GM10847 (cell line): Measurements from ENCODE around the gene MYL11.

Source experiments
- POLR2A ChIP-seq: IDR thresholded peaks from 2 replicates; pipeline ENCODE4 v1.6.1; 2011; ENCODE audit not compliant: insufficient read length; ENCODE audit errors: extremely low read depth

Gene MYL11

DNA sequence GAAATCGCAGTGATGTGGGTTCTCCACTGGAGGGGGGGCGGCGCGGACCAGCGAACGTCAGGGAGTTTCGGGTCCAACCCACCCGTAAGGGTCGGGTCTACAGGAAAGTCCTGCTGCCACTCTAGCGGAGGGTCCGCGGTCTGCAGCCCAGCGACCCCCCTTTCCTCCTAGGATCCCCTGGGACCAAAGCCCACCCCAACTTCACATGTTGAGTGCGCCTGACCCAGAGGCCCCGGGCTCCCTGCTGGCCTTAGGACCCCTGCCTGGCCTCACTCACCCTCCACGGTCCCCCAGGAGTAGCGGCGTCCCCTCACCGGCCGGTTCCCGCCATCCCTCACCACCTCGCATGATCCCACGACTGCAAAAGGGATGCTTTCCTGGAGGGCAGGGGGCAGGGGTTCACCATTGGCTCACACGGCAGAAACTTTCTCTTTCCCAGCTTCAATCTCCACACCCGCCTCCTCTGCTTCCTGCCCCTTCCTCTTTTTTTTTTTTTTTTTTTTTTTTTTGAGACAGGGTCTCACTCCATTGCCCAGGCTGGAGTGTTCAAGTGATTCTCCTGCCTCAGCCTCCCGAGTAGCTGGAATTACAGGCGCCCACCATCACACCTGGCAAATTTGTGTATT, 4.7 kb downstream of the MYL11 start:
- no peak for TF ChIP-seq POLR2A

DNA sequence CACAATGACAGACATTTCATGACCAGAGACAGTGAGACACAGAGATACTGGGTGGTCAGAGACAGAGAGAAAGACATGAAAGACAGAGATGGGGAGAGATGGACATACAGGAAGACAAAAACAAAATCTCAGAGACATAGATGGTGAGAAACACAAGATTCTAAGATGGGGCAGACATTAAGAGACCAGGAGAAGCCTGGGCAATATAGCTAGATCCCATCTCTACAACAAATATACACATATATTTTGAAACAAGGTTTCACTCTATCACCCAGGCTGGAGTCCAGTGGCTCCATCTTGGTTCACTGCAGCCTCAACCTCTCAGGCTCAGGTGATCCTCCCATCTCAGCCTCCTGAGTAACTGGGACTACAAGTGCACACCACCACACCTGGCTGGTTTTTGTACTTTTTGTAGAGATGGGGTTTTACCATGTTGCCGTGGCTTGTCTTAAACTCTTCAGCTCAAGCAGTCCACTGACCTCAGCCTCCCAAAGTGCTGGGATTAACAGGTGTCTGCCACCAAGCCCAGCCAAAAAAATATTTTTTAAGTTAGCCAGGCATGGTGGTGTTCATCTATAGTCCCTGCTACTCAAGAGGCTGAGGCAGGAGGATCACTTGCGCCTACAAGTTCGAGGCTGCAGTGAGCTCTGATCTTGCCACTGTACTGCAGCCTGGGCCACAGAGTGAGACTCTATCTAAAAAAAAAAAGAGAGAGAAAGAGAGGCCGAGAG, 5.6 kb downstream of the MYL11 start:
- TF ChIP-seq POLR2A = no peak

DNA sequence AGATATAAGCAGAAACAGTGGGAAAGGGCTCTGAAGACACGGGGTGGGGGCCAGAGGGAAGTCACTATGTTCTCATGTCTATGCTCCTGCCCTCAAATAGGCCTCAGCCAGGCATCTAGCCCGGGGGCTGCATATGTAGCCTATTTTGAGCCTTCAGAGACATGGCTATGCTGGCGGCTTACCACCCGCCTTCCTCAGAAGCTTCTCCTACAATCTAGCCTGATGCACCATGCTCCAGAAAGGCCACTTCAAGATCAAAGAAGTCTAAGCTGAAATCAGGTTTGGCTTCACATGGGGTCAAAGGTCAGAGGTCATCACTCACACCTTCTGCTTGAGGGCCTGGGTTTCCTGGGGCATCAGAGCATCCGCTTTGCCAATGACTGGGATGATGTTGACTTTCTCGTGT, 6.2 kb downstream of the MYL11 start:
- no peak for TF ChIP-seq POLR2A

DNA sequence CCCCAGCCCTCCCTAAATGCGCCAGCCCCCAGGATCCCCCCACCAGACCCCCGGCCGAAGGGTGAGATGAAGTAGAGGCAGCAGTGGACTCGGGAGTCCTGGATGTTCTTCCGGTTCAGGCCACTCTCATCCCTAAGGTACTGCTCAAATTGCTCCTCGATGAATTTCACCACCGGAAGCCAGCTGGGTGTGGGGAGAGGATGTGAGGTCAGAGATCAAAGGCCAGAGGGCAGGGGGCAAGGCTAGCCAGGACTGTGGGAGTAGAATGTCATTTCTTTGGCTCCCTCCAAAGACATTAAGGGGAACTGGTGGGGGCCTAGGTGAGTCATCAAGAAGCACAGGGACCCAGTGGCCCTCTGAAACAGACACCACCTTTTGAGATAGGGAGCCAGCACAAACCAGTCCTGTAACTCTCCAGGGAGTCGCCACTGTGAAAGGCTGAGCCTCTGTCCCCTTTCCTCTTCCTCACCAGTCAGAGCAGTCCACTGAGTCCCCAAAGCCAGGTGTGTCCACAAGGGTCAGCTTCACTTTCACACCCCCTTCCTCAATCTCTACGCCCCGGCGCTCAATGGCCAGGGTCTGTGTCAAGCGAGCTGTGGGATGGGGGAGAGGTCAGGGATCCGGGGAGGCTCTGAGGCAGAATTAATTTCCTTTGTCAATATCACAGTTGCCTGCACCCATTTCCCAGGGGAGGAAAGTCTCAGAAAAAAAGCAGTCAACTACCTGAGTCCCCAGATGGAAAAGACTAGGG, 6.9 kb downstream of the MYL11 start:
- TF ChIP-seq POLR2A = no peak

DNA sequence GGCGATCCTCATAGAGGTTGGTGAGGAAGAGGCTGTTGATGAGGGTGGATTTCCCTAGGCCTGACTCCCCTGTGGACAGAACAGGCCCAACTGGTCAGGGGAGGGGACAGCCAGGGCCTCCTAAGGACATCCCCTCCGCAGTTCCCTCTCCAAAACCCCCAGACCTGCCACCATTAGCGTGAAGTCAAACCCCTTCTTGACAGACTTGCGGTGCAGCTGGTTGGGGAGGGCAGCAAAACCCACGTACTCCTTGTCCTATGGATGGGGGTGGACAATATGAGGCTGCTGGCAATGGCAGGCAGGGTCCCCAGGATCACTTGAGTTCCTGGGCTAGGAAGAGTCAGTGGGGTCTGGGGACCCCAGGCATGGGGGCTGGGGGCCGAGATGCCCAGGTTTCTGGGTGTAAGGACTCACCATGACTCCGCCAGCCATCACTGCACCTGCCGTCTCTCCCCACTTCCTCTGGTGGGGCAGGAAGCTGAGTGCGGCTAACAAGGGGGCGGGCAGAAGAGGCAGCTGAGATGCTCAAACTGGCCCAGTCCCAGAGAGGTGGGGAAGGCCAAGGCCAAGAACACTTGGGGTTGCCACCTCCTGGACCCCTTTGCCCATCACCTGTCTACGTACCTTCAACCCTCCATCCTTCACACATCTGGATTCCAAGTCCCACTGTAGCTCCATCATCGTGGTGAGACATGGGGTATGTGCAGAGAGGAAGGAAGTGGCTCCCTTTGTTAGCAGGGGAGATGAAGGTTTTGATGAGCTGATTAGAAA, 7.7 kb downstream of the MYL11 start, which contains the start of gene SEPTIN1:
Gene SEPTIN1 (minus strand): TSS at position 451 of the 771 bp plus-strand sequence. CDS start 19 bp downstream, at position 432.
- peak; percentile 73 for TF ChIP-seq POLR2A

DNA sequence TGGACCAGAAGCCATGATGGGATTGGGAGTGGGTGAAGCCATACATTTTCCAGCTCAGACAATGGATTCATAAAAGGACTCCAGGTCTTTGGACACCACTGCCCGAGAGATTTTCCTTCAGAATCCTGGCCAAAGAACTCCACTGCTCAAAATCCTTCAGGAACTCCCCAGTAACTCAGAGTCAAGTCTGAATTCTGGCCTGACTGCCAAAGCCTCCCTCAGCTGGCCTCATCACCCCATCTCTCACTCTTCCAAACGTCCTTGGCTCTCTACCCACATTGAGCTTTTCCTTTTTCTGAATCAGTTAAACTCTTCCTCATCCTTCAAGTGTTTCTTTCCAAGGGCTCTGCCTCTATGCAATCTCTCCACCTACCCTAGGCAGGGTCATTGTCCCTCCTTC, 8.9 kb downstream of the MYL11 start:
- TF ChIP-seq POLR2A = no peak

DNA sequence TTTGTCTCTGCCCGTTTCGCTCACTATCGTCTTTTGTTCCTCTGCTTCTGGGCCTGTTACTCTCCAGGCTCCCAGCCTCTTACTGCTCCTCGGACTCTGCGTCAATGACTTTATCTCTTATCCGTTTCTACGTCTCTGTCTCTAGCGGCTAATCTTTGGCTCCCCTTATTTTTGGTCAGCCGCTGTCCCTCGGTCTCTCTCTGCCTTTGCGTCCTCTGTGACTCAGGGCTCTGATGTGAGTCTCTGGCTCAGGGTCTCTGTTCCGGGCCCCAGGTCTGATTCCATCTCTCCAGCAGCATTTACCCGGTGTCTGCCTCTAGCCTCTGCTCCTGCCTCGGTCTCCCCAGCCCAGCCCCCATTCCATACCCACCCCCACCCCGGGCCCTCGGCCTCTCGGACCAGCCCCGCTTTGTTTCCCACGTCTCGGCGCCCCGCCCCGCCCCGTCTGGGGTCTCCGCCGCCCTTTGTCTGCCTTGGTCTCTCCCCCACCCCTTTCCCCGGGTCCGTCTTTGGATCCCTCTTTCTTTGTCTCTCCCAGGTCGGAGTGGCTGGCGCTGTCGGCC, 20.1 kb downstream of the MYL11 start:
- no peak for TF ChIP-seq POLR2A

DNA sequence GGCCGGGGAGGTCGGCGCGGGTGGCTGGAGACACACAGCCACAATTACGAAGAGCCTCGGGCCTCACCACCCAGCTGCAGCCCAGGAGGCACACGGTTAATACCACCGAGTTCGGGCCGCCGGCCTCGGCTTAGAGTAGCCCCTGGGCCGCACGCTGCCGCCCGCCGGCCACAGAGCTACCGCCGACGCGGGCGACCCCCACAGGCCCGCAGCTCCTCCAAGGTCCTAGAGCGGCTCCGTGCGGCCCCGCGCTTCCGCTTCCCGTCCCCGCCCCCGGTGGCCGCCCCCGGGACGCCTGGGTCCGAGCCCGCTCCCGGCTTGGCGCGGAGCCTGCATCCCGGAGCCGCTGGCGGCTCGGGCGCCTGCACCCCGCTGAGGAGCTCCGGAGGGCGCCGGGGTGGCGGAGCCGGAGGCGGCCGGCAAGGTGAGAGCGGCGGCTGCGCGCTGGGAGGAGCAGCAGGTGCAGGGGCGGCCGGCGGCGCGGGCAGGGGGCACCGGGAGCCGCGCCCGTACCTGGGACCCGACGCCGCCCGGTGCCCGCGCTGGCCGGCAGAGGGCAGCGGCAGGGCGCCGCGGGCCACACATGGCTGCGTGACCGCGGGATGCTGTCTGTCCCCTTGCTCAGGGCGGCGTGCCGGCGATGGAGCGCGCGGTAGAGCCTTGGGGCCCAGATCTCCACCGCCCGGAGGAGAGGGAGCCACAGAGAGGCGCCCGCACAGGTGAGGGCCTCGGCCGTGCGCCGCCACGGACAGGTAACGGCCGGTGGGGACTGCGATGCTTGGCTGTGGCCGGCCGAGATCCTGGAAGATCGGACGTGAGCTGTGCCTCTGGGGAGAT, 20.8 kb downstream of the MYL11 start, which contains the start of gene ZNF48:
Gene ZNF48 (plus strand): TSS at position 266 of the 837 bp plus-strand sequence. CDS start 375 bp downstream, at position 641.
- TF ChIP-seq POLR2A = peak; percentile 56

DNA sequence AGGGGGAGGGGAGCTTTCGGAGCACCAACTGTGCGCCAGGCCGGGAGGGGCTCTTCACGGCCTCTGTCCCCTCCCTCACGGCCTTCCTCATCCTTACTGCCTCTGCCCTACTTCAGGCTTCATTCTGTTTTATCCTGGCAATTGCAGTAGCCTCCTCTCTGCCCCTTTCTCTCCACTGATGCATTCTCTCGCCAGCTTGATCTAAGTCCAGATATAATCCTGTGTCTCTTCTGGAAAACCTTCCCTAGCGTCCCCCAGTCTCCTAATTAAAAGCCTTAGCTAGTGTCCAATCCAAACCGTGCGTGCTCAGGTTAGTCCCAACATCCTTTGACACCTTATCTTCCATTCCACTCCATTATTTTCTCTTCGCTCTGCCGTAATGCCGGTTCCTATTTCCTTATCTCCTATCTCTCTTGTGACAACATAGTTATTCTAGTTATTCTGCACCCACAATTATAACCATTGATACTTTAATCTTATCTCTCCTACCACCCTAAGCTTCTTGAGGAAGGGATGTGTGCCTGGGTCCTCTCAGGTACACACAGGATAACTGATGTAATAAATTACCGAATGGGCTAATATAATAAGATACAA, 21.5 kb downstream of the MYL11 start:
- TF ChIP-seq POLR2A = no peak

DNA sequence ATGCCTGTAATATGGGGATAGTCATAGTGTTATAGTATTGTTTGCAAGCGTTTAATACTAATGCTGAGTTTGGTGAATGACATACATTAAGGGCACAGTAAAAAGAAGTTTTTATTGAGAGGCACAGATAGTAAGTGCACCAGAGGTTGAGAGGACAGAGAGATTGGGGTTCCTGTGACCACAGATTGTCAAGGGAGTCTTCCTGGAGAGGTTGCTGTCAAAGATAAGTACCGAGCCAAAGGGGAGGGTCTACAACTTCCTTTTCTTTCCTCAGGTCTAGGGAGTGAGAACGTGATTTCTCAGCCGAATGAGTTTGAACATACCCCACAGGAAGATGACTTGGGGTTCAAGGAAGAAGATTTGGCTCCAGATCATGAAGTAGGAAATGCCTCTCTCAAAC, 22.5 kb downstream of the MYL11 start:
- no peak for TF ChIP-seq POLR2A

DNA sequence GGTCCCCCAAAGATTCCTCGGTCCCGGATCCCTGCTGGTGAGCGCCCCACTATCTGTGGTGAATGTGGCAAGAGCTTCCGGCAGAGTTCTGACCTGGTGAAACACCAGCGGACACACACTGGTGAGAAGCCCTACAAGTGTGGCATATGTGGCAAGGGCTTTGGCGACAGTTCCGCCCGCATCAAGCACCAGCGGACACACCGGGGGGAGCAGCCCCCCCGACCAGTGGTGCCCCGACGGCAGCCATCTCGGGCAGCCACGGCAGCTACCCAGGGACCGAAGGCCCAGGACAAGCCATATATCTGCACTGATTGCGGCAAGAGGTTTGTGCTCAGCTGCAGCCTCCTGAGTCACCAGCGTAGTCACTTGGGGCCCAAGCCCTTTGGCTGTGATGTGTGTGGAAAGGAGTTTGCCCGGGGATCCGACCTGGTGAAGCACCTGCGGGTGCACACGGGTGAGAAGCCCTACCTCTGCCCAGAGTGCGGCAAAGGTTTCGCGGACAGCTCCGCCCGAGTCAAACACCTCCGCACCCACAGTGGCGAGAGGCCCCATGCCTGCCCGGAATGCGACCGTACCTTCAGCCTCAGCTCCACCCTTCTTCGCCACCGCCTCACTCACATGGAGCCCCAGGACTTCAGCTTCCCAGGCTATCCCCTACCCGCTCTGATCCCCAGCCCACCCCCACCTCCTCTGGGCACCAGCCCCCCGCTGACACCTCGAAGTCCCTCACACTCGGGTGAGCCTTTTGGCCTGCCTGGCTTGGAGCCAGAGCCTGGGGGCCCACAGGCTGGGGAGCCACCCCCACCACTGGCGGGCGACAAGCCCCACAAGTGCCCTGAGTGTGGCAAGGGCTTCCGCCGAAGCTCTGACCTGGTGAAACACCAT, 23.4 kb downstream of the MYL11 start:
- no peak for TF ChIP-seq POLR2A

DNA sequence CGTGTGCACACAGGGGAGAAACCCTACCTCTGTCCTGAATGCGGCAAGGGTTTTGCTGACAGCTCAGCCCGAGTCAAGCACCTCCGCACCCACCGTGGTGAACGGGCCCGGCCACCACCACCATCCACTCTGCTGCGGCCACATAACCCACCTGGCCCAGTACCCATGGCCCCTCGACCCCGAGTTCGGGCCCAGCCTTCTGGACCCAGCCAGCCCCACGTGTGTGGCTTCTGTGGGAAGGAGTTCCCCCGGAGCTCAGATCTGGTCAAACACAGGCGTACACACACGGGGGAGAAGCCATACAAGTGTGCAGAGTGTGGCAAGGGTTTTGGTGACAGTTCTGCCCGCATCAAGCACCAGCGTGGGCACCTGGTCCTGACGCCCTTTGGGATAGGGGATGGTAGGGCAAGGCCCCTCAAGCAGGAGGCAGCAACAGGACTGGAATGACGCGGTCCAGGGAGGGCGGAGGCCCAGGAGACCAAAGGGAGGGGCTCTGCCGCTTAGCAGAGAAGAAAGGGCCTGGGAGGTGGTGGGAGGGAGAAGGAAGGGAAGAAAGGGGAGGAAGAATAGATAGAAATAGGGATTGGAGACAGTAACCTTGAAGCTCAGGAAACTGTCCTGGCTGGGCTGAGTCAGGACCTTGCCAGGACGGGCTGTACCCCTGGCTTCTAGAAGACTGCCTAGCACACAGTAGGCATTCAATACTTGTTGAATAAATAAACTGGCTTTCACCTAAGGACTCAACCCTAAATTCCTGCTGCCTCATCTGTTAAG, 24.2 kb downstream of the MYL11 start:
- TF ChIP-seq POLR2A = no peak
